A549 (cell line): ENCODE measurements around the gene ADGRG1. TPM values are rescaled to one million over a fixed set of nuclear protein-coding genes. Genes with fewer than 3 reads are reported as not detected.

Experiments used
- ATAC-seq, 2 experiments: fragments of 200-7000 bp in 1 of 2; fragments of >200 bp in 1 of 2; cut with Nextera tagmentation in 1 of 2; cut with Tn5 transposase in 1 of 2; 3 replicates each; pipeline versions ENCODE4 v1.8.0 to v1.9.1; 2018 to 2020; ENCODE audit warnings: mild to moderate bottlenecking in 1 of 2, moderate library complexity in 1 of 2
- CTCF ChIA-PET: fragments of 300-600 bp; sonication (Branson Sonifier 250); formaldehyde crosslinking; extraction: SDS; loops from one replicate; lab custom pipeline; 2021; ENCODE audit warnings: antibody characterized with exemption, inconsistent platforms; lab: Yijun Ruan, JAX
- POLR2A ChIA-PET: fragments of 350-600 bp; formaldehyde crosslinking; extraction: SDS; loops from one replicate; lab custom pipeline; 2021; ENCODE audit warnings: antibody characterized with exemption, inconsistent platforms; lab: Yijun Ruan, JAX
- DNase-seq, 2 experiments: peaks; one replicate each; pipeline versions ENCODE4 v3.0.0 to v3.0.0-alpha.2; 2011 to 2016; ENCODE audit warnings: low read depth in 1 of 2, low spot score in 1 of 2
- FAIRE-seq: peaks from 2 replicates; lab custom pipeline; 2011; peaks lifted over from hg19 to GRCh38; lab: Jason Lieb, UNC
- H3K27ac ChIP-seq, 2 experiments: fragments of >200 bp; sonication (Bioruptor Twin); formaldehyde crosslinking; 3 replicates each; pipeline ENCODE4 v1.5.1; 2016 to 2017
- H3K4me1 ChIP-seq: fragments of >200 bp; sonication (Bioruptor Twin); formaldehyde crosslinking; 3 replicates; pipeline ENCODE4 v1.6.1; 2016
- H3K4me2 ChIP-seq: fragments of >200 bp; sonication (Bioruptor Twin); formaldehyde crosslinking; 3 replicates; pipeline ENCODE4 v1.6.1; 2016
- H3K4me3 ChIP-seq: fragments of >200 bp; sonication (Bioruptor Twin); formaldehyde crosslinking; 3 replicates; pipeline ENCODE4 v1.5.1; 2016
- H3K9me3 ChIP-seq: fragments of >200 bp; sonication (Bioruptor Twin); formaldehyde crosslinking; 3 replicates; pipeline ENCODE4 v1.6.1; 2016
- CBX2 ChIP-seq: fragments of 200-600 bp; sonication (generic); IDR thresholded peaks from 2 replicates; pipeline ENCODE4 v1.6.1; 2016; ENCODE audit warnings: low read depth, mild to moderate bottlenecking, borderline replicate concordance
- CEBPB ChIP-seq, 2 experiments: fragments of >200 bp in 1 of 2; sonication (Bioruptor Twin) in 1 of 2; formaldehyde crosslinking in 1 of 2; IDR thresholded peaks; 2 replicates each; pipeline ENCODE4 v1.6.1; 2012 to 2016
- EHMT2 ChIP-seq: fragments of 200-600 bp; sonication (generic); IDR thresholded peaks from 2 replicates; pipeline ENCODE4 v1.6.1; 2016; ENCODE audit warnings: antibody characterized with exemption, low read depth, mild to moderate bottlenecking, moderate library complexity
- ESRRA ChIP-seq: fragments of 150-350 bp; IDR thresholded peaks from 2 replicates; pipeline ENCODE4 v1.6.1; 2014; ENCODE audit warnings: mild to moderate bottlenecking, low read length, borderline replicate concordance
- FOSL2 ChIP-seq, 2 experiments: fragments of 450-650 bp in 1 of 2; fragments of >200 bp in 1 of 2; sonication (Bioruptor Twin) in 1 of 2; formaldehyde crosslinking; IDR thresholded peaks; 2 replicates each; pipeline versions ENCODE4 v1.5.0 to v1.6.1; 2016 to 2020; ENCODE audit warnings: mild to moderate bottlenecking in 1 of 2, moderate library complexity in 1 of 2
- FOXS1 ChIP-seq: fragments of 250-450 bp; sonication (Bioruptor Pico); IDR thresholded peaks from 2 replicates; pipeline ENCODE4 v1.5.0; 2020; ENCODE audit warnings: mild to moderate bottlenecking, moderate library complexity
- HEYL ChIP-seq: fragments of 250-450 bp; sonication (Bioruptor Pico); IDR thresholded peaks from 2 replicates; pipeline ENCODE4 v1.8.0; 2021; ENCODE audit warnings: mild to moderate bottlenecking, moderate library complexity
- JUN ChIP-seq, 2 experiments: fragments of >200 bp; sonication (Bioruptor Twin); formaldehyde crosslinking; IDR thresholded peaks; 2 replicates in 1 of 2; 3 replicates in 1 of 2; pipeline ENCODE4 v1.6.1; 2016 to 2017
- KDM1A ChIP-seq: fragments of 200-600 bp; sonication (generic); IDR thresholded peaks from 2 replicates; pipeline ENCODE4 v1.6.1; 2016; ENCODE audit warnings: low read depth, mild to moderate bottlenecking
- KDM5A ChIP-seq: fragments of 200-600 bp; sonication (generic); IDR thresholded peaks from 2 replicates; pipeline ENCODE4 v1.6.1; 2016; ENCODE audit warnings: antibody characterized with exemption, mild to moderate bottlenecking
- MAZ ChIP-seq: fragments of 150-350 bp; IDR thresholded peaks from 2 replicates; pipeline ENCODE4 v1.6.1; 2014; ENCODE audit warnings: antibody characterized with exemption, low read depth, low read length, borderline replicate concordance
- NFE2L2 ChIP-seq: fragments of 150-350 bp; conservative IDR thresholded peaks from 2 replicates; pipeline ENCODE4 v1.6.1; 2014; ENCODE audit warnings: low read length
- NPAS2 ChIP-seq: fragments of 250-450 bp; sonication (Bioruptor Pico); IDR thresholded peaks from 2 replicates; pipeline ENCODE4 v1.8.0; 2022; ENCODE audit warnings: mild to moderate bottlenecking, moderate library complexity, borderline replicate concordance
- PHF8 ChIP-seq: fragments of 200-600 bp; sonication (generic); IDR thresholded peaks from 2 replicates; pipeline ENCODE4 v1.6.1; 2016; ENCODE audit warnings: low read depth, mild to moderate bottlenecking, antibody characterized with exemption, moderate library complexity, borderline replicate concordance
- RAD21 ChIP-seq, 2 experiments: fragments of >200 bp in 1 of 2; sonication (Bioruptor Twin) in 1 of 2; formaldehyde crosslinking in 1 of 2; IDR thresholded peaks in 1 of 2; conservative IDR thresholded peaks in 1 of 2; 2 replicates in 1 of 2; 3 replicates in 1 of 2; pipeline ENCODE4 v1.6.1; 2012 to 2018; ENCODE audit warnings: inconsistent platforms in 1 of 2
- RNF2 ChIP-seq: fragments of 200-600 bp; sonication (generic); IDR thresholded peaks from 2 replicates; pipeline ENCODE4 v1.6.1; 2016; ENCODE audit warnings: low read depth, mild to moderate bottlenecking, antibody characterized with exemption, moderate library complexity, borderline replicate concordance
- SMC3 ChIP-seq: fragments of >200 bp; sonication (Bioruptor Twin); formaldehyde crosslinking; IDR thresholded peaks from 3 replicates; pipeline ENCODE4 v1.6.1; 2018; ENCODE audit warnings: inconsistent platforms
- ZC3H11A ChIP-seq: fragments of 450-650 bp; IDR thresholded peaks from 2 replicates; pipeline ENCODE4 v1.6.1; 2014; ENCODE audit warnings: antibody characterized with exemption, mild to moderate bottlenecking
- ZFP36 ChIP-seq: fragments of 450-650 bp; IDR thresholded peaks from 2 replicates; pipeline ENCODE4 v1.6.1; 2014; ENCODE audit warnings: borderline replicate concordance; ENCODE audit not compliant: partially characterized antibody
- WGBS: methylation state at CpG from one replicate; pipeline ENCODE4 v1.1.6; 2017; ENCODE audit errors: missing lambda C conversion rate; 5-methylcytosine and 5-hydroxymethylcytosine counted together
- polyA plus RNA-seq, 4 experiments: library from polyadenylated mRNA; depleted of rRNA in 3 of 4; stranded (reverse); fragments of >200 nt; fragmentation: RNase III in 1 of 4; extraction: RNeasy Plus Mini Kit Qiagen cat#74134 plus additional on column Dnase treatment in 1 of 4; gene quantifications; 2 replicates in 3 of 4; 3 replicates in 1 of 4; pipeline ENCODE4 v1.2.3, GENCODE V29; 2011 to 2017
- TF ChIP-seq, protein P1 (sequence below): fragments of >200 bp; sonication (Bioruptor Twin); formaldehyde crosslinking; IDR thresholded peaks from 3 replicates; pipeline ENCODE4 v1.5.1; 2016
- TF ChIP-seq, protein P2 (sequence below): fragments of >200 bp; sonication (Bioruptor Twin); formaldehyde crosslinking; IDR thresholded peaks from 2 replicates; pipeline ENCODE4 v1.6.1; 2016
- TF ChIP-seq, protein P3 (sequence below): fragments of 250-450 bp; sonication (Bioruptor Pico); IDR thresholded peaks from 2 replicates; pipeline ENCODE4 v1.5.0; 2021; ENCODE audit warnings: mild to moderate bottlenecking, moderate library complexity, borderline replicate concordance
- TF ChIP-seq, protein P4 (sequence below): IDR thresholded peaks from 2 replicates; pipeline ENCODE4 v1.6.1; 2012
- TF ChIP-seq, protein P5 (sequence below): fragments of 450-650 bp; IDR thresholded peaks from 2 replicates; pipeline ENCODE4 v1.6.1; 2014; ENCODE audit warnings: antibody characterized with exemption

Gene ADGRG1
- polyA plus RNA-seq, 2 of the 4 experiments (the other 2 are of a cell fraction), result 28.3 to 142 TPM

DNA sequence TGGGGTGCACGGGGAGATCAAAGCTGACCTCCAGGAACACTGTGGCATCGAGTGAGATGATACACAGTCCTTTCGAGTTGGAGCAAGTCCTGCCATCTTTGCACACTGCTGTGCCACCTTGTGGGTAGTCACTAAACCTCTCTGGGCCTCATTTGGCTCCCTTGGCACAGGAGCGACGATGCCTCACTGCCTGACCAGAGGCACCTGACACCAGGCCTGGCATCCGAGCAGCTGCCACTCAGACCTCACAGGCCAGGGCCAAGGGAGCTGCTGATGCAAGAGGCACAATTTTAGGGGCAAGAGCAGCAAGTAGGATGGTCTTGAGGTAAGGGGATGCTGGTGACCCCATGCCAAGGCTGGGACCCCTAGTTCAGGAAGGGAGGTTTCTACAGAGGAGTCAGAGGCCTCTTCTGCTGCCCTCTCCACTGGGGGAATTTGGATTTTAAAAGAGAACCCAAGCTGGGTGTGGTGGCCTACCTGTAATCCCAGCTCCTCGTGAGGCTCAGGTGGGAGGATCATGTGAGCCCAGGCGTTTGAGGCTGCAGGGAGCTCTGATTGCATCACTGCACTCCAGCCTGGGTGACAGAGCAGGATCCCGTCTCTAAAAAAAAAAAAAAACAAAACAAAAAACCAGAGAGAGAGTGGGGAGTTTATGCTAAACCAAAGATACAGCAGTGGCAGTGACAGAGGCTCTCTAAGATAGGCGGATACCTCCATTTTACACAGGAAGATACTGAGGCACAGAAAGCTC lies 6.7 kb upstream of the ADGRG1 start:
- no peak for FAIRE-seq
- DNase-seq, result no peak
- POLR2A ChIA-PET, result interaction anchor here (0.7 to 1.0 kb wide), 2 partner anchors 114 to 309 kb away, joined by 3 to 5 read pairs; partner anchors contain the start of gene KATNB1
- H3K4me2 ChIP-seq, result peak overlapping the region; percentile 59
- TF ChIP-seq, protein P1, sequence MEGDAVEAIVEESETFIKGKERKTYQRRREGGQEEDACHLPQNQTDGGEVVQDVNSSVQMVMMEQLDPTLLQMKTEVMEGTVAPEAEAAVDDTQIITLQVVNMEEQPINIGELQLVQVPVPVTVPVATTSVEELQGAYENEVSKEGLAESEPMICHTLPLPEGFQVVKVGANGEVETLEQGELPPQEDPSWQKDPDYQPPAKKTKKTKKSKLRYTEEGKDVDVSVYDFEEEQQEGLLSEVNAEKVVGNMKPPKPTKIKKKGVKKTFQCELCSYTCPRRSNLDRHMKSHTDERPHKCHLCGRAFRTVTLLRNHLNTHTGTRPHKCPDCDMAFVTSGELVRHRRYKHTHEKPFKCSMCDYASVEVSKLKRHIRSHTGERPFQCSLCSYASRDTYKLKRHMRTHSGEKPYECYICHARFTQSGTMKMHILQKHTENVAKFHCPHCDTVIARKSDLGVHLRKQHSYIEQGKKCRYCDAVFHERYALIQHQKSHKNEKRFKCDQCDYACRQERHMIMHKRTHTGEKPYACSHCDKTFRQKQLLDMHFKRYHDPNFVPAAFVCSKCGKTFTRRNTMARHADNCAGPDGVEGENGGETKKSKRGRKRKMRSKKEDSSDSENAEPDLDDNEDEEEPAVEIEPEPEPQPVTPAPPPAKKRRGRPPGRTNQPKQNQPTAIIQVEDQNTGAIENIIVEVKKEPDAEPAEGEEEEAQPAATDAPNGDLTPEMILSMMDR, result no peak
- no peak for TF ChIP-seq KDM5A
- TF ChIP-seq, protein P2, sequence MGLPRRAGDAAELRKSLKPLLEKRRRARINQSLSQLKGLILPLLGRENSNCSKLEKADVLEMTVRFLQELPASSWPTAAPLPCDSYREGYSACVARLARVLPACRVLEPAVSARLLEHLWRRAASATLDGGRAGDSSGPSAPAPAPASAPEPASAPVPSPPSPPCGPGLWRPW, result no peak
- TF ChIP-seq KDM1A, result peak; percentile 69
- no peak for TF ChIP-seq MAZ
- no peak for TF ChIP-seq FOSL2 (IDR thresholded peaks at IDR 0.05)
- no peak for TF ChIP-seq FOSL2 (CRISPR knock-in tag; IDR thresholded peaks at IDR 0.05)
- TF ChIP-seq, protein P3, sequence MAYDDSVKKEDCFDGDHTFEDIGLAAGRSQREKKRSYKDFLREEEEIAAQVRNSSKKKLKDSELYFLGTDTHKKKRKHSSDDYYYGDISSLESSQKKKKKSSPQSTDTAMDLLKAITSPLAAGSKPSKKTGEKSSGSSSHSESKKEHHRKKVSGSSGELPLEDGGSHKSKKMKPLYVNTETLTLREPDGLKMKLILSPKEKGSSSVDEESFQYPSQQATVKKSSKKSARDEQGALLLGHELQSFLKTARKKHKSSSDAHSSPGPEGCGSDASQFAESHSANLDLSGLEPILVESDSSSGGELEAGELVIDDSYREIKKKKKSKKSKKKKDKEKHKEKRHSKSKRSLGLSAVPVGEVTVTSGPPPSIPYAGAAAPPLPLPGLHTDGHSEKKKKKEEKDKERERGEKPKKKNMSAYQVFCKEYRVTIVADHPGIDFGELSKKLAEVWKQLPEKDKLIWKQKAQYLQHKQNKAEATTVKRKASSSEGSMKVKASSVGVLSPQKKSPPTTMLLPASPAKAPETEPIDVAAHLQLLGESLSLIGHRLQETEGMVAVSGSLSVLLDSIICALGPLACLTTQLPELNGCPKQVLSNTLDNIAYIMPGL (CRISPR knock-in tag), result no peak
- no peak for TF ChIP-seq PHF8
- TF ChIP-seq CEBPB (IDR thresholded peaks at IDR 0.05), result peak; percentile 53 to 78
- peak; percentile 85 for TF ChIP-seq ZFP36
- TF ChIP-seq ESRRA, result no peak
- TF ChIP-seq JUN (IDR thresholded peaks at IDR 0.05), result 0 out of 5 replicates have a peak, but pooled peaks of 1 of the 2 experiments have one; percentile 28
- CTCF ChIA-PET, result interaction anchor here (0.6 to 12.2 kb wide), 10 partner anchors 9 to 547 kb away, joined by 3 to 100 read pairs (median 4); no protein-coding TSS in a partner anchor
- H3K4me1 ChIP-seq, result peaks cover 99% of the 10 kb centered on the region
- 55% methylated on average over 10 of the region's 10 CpGs for WGBS
- H3K27ac ChIP-seq, result peak overlapping the region; percentile 91 to 98
- H3K4me3 ChIP-seq, result no peak overlapping the region
- no peaks in the 10 kb centered on the region for H3K9me3 ChIP-seq
- ATAC-seq, result peak; percentile 3; a peak in 3 of 6 replicates

DNA sequence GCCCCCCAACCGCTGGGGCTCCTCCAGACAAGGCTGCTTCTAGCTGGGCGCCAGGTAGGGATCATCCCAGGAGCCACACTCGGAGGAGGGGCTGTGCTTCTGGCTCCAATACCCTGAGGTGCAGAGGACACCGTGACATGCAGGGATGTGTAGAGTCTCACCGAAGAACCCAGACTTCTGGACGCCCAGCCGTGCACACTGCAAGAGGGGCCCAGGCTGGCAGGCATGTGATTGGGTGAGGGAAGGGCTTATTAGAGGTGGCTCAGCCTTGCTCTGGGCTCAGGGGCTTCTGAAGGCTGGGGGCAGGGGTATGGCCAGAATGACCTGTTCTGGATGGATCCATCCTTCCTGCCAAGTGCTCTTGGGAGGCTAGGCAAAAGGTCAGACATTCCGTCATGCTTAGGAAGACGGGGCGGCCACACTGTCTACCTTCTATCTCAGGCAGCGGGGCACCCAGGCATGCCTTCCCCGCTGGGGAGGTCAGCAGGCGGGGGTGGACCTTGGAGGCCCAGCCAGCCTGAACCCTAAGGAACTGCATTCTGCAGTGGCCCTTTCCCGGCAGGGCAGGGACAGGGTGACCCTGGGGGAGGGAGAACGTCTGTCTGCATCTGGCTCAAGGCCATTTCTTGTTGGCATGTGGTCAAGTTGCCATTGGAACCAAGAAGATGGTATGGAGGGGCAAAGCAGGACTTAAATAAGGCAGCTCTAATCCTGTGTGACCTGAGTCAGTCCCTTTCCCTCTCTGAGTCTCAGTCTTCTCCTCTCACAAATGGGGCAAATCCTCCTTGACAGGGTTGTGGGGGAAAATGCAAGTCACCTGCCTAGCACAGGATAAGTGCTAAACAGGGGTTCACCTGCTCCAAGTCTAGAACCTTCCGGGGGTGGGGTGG lies 5.8 kb upstream of the ADGRG1 start:
- peak overlapping the region; percentile 59 for H3K4me2 ChIP-seq
- H3K27ac ChIP-seq, result peak overlapping the region; percentile 91 to 98
- no peaks in the 10 kb centered on the region for H3K9me3 ChIP-seq
- FAIRE-seq (no peak), DNase-seq (peak in 1 of 2 experiments; percentile 72), ATAC-seq (peak; percentile 27 to 60)
- peaks cover 100% of the 10 kb centered on the region for H3K4me1 ChIP-seq
- no peak overlapping the region for H3K4me3 ChIP-seq
- ChIA-PET CTCF (interaction anchor here (0.6 to 12.2 kb wide), 17 partner anchors 8 to 548 kb away, joined by 3 to 100 read pairs (median 5); no protein-coding TSS in a partner anchor), POLR2A (interaction anchor here (0.6 to 1.0 kb wide), 2 partner anchors 11 to 113 kb away, joined by 3 read pairs; partner anchors contain the start of gene KATNB1)
- WGBS, result 31% methylated on average over 16 of the region's 16 CpGs
- TF ChIP-seq SMC3 (no peak), ESRRA (no peak), ZC3H11A (no peak), JUN (IDR thresholded peaks at IDR 0.05) (peak; percentile 32 to 37; a peak in 1 of 5 replicates), HEYL (CRISPR knock-in tag) (no peak), CEBPB (IDR thresholded peaks at IDR 0.05) (0 out of 4 replicates have a peak, but pooled peaks of 1 of the 2 experiments have one; percentile 24), NPAS2 (CRISPR knock-in tag) (no peak), CBX2 (no peak), RAD21 (conservative IDR thresholded peaks at IDR 0.05 in 1 of 2, IDR thresholded peaks at IDR 0.05 in 1 of 2) (no peak; a peak in 1 of 5 replicates), RNF2 (no peak), KDM1A (peak; percentile 83; the same call in 1 of the 2 replicates), NFE2L2 (0 out of 2 replicates have a peak, but pooled peaks have one; percentile 23), FOXS1 (CRISPR knock-in tag) (no peak), EHMT2 (no peak)
- TF ChIP-seq, protein P4, sequence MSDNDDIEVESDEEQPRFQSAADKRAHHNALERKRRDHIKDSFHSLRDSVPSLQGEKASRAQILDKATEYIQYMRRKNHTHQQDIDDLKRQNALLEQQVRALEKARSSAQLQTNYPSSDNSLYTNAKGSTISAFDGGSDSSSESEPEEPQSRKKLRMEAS, result peak; percentile 64
- TF ChIP-seq, protein P3 (CRISPR knock-in tag), result no peak
- TF ChIP-seq, protein P5, sequence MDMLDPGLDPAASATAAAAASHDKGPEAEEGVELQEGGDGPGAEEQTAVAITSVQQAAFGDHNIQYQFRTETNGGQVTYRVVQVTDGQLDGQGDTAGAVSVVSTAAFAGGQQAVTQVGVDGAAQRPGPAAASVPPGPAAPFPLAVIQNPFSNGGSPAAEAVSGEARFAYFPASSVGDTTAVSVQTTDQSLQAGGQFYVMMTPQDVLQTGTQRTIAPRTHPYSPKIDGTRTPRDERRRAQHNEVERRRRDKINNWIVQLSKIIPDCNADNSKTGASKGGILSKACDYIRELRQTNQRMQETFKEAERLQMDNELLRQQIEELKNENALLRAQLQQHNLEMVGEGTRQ, result no peak
